Suprapubic skin (tissue), 4 donors: ENCODE results near the gene PLXDC2. TPM values are rescaled to one million over a fixed set of nuclear protein-coding genes. Genes with fewer than 3 reads are reported as not detected.

Source experiments
- DNase-seq, 2 donors: peaks; one replicate each; pipeline ENCODE4 v3.0.0-alpha.2; 2019; ENCODE audit warnings: low spot score in 2 of 2
- H3K27ac ChIP-seq: fragments of 200-600 bp; sonication (generic); one replicate; pipeline ENCODE4 v1.5.1; 2019
- H3K27me3 ChIP-seq: fragments of 200-600 bp; sonication (generic); one replicate; pipeline ENCODE4 v1.5.1; 2019
- H3K36me3 ChIP-seq: fragments of 200-600 bp; sonication (generic); one replicate; pipeline ENCODE4 v1.5.1; 2019
- H3K4me1 ChIP-seq: fragments of 200-600 bp; sonication (generic); one replicate; pipeline ENCODE4 v1.5.1; 2019
- H3K4me3 ChIP-seq: fragments of 200-600 bp; sonication (generic); one replicate; pipeline ENCODE4 v1.5.1; 2019; ENCODE audit warnings: mild to moderate bottlenecking
- H3K9me3 ChIP-seq: fragments of 200-600 bp; sonication (generic); one replicate; pipeline ENCODE4 v1.5.1; 2019
- CTCF ChIP-seq, 2 donors: fragments of 200-600 bp in 1 of 2; fragments of 450-650 bp in 1 of 2; sonication (generic) in 1 of 2; IDR thresholded peaks; one replicate each; pipeline ENCODE4 v1.5.1; 2016 to 2019; ENCODE audit warnings: antibody characterized with exemption in 2 of 2, mild to moderate bottlenecking in 1 of 2, moderate library complexity in 1 of 2
- EP300 ChIP-seq: sonication (generic); formaldehyde crosslinking; IDR thresholded peaks from one replicate; pipeline ENCODE4 v1.6.1; 2017; ENCODE audit warnings: antibody characterized with exemption
- POLR2A ChIP-seq, 2 donors: fragments of 450-650 bp; IDR thresholded peaks; one replicate each; pipeline ENCODE4 v1.6.1; 2017; ENCODE audit warnings: antibody characterized with exemption in 2 of 2, mild to moderate bottlenecking in 2 of 2, moderate library complexity in 2 of 2
- POLR2AphosphoS5 ChIP-seq, 3 donors: sonication (generic); formaldehyde crosslinking; IDR thresholded peaks; one replicate each; pipeline ENCODE4 v1.6.1; 2017; ENCODE audit warnings: antibody characterized with exemption in 3 of 3
- WGBS: methylation state at CpG from one replicate; pipeline ENCODE4 v1.1.5; 2018; 5-methylcytosine and 5-hydroxymethylcytosine counted together
- total RNA-seq, 4 donors: library from RNA; depleted of rRNA; stranded (reverse); fragments of >200 nt; gene quantifications; one replicate each; pipeline ENCODE4 v1.1.0, GENCODE V29; 2016

The PLXDC2 gene
- total RNA-seq, 4 donors from 2014 or later: 93.0 to 97.0 (median 95.0) TPM

DNA sequence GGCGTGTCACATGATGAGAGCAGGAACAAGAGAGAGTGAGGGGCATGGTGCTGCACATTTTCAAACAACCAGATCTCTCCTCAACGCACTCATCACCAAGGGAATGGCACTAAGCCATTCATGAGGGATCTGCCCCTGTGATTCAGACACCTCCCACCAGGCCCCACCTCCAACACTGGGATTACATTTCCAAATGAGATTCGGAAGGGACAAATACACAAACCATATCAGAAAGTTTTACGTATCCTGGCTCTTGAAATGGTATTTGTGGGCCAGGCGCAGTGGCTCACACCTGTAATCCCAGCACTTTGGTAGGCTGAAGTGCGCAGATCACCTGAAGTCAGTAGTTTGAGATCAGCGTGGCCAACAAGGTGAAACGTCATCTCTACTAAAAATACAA lies 189.4 kb downstream of the PLXDC2 start:
- Histone ChIP-seq H3K4me1 (peaks cover 13% of the 10 kb centered on the region), H3K27ac (no peak overlapping the region), H3K9me3 (no peaks in the 10 kb centered on the region), H3K36me3 (no peaks in the 10 kb centered on the region), H3K27me3 (no peaks in the 10 kb centered on the region), H3K4me3 (no peak overlapping the region)
- DNase-seq: no peak
- TF ChIP-seq EP300 (no peak), CTCF (IDR thresholded peaks at IDR 0.05) (no peak), POLR2A (IDR thresholded peaks at IDR 0.05) (no peak), POLR2AphosphoS5 (IDR thresholded peaks at IDR 0.05) (no peak)
- 91% methylated on average over 8 of the region's 8 CpGs for WGBS

- no peak overlapping the region for H3K4me3 ChIP-seq
- H3K4me1 ChIP-seq: peaks cover 13% of the 10 kb centered on the region
- no peak for TF ChIP-seq CTCF (IDR thresholded peaks at IDR 0.05)
- no peak for TF ChIP-seq EP300
- 82% methylated on average over 4 of the region's 4 CpGs for WGBS
- no peaks in the 10 kb centered on the region for H3K9me3 ChIP-seq
- no peaks in the 10 kb centered on the region for H3K27me3 ChIP-seq
- no peaks in the 10 kb centered on the region for H3K36me3 ChIP-seq
- no peak for DNase-seq
- no peak overlapping the region for H3K27ac ChIP-seq
Observed at GRCh38 chr10:20006169-20006870, 190.1 kb downstream of the PLXDC2 start.

- Histone ChIP-seq H3K36me3 (no peaks in the 10 kb centered on the region), H3K27ac (no peak overlapping the region), H3K9me3 (no peaks in the 10 kb centered on the region), H3K4me3 (no peak overlapping the region), H3K27me3 (no peaks in the 10 kb centered on the region), H3K4me1 (peaks cover 13% of the 10 kb centered on the region)
- TF ChIP-seq CTCF (IDR thresholded peaks at IDR 0.05) (no peak), EP300 (no peak), POLR2AphosphoS5 (IDR thresholded peaks at IDR 0.05) (no peak), POLR2A (IDR thresholded peaks at IDR 0.05) (no peak)
- 57% methylated on average over 1 of the region's 1 CpG for whole genome bisulfite sequencing
- DNase-seq: no peak
Observed at GRCh38 chr10:20007426-20007825, 191.2 kb downstream of the PLXDC2 start.

- no peak for DNase-seq
- TF ChIP-seq POLR2A (IDR thresholded peaks at IDR 0.05) (no peak), POLR2AphosphoS5 (IDR thresholded peaks at IDR 0.05) (no peak)
- 92% methylated on average over 1 of the region's 2 CpGs for WGBS
Observed at GRCh38 chr10:20013991-20014750, 197.9 kb downstream of the PLXDC2 start.

DNA sequence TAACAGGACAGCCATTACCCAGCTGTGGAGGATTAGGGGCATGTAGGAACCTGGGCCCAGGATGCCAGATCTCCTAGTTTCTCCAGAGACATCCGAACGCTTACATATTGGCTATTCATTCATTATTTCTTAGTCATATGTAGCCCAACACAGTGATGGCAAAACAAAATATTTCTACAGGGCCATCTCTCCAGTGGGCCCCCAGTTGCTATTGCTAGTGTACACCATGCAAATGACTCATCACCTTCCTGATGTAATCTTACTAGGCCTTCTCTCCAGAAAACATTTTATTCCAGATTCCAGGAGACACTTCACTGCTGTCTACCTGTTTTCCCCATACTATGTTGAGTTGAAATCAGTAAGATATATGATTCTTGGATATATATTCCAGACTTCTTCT lies 201.7 kb downstream of the PLXDC2 start:
- no peak overlapping the region for H3K27ac ChIP-seq
- no peaks in the 10 kb centered on the region for H3K36me3 ChIP-seq
- DNase-seq: no peak
- H3K27me3 ChIP-seq: no peaks in the 10 kb centered on the region
- H3K4me1 ChIP-seq: no peaks in the 10 kb centered on the region
- no peak for TF ChIP-seq CTCF (IDR thresholded peaks at IDR 0.05)
- no peak for TF ChIP-seq EP300
- TF ChIP-seq POLR2AphosphoS5 (IDR thresholded peaks at IDR 0.05): no peak
- TF ChIP-seq POLR2A (IDR thresholded peaks at IDR 0.05): no peak
- 97% methylated on average over 2 of the region's 2 CpGs for WGBS
- H3K9me3 ChIP-seq: no peaks in the 10 kb centered on the region
- no peak overlapping the region for H3K4me3 ChIP-seq

More at GRCh38 chr10:20013991-20014750, 197.9 kb downstream of the PLXDC2 start:
- no peak overlapping the region for H3K4me3 ChIP-seq
- no peaks in the 10 kb centered on the region for H3K4me1 ChIP-seq
- no peaks in the 10 kb centered on the region for H3K27me3 ChIP-seq
- H3K9me3 ChIP-seq: no peaks in the 10 kb centered on the region
- H3K27ac ChIP-seq: no peak overlapping the region
- no peaks in the 10 kb centered on the region for H3K36me3 ChIP-seq
